HG03135 (cell line): ENCODE measurements around the gene ZNF132.
A peak's percentile ranks its signal among the peaks of the same experiment; 100 is the strongest.
"Not testable (repeated sequence)": the region's sequence is repeated elsewhere in the genome, so short reads cannot be mapped to it uniquely, and the experiment has no call there.

Experiments
- ATAC-seq: cut with Tn5 transposase; IDR thresholded peaks from one replicate; pipeline ENCODE4 v1.9.1; 2021; ENCODE audit warnings: mild to moderate bottlenecking, moderate library complexity; ENCODE audit not compliant: unreplicated experiment

Gene ZNF132

DNA sequence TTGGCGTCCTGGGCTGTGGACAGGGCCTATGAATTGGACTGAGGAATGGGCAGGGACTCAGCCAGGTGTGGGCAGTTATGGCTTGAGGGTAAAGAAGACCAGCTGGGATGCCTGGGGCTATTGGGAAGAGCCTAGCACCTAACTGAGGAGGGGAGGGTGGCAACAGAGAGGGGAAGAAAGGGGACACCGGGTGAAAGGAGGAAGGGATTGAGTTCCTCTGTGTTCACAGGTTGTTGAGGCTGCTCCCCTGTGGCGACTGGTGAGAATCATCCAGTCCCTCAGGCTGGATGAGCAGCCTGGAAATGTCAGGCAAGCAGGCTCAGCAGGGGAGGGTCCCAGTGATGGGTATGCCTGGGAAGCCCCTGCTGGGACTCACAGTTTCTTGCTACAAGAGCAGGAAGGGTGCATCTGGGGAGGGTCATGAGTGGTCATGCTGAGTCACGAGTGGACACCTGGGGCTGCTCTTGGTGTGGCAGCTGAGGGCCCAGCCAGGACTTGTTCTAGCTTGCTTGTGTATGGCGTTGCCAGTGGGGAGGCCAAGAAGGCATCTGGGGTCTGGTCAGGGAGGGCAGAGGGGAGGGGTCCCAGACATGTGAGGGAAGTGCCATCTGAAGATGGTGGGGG is 28.4 kb upstream of the ZNF132 start:
- no peak for ATAC-seq

DNA sequence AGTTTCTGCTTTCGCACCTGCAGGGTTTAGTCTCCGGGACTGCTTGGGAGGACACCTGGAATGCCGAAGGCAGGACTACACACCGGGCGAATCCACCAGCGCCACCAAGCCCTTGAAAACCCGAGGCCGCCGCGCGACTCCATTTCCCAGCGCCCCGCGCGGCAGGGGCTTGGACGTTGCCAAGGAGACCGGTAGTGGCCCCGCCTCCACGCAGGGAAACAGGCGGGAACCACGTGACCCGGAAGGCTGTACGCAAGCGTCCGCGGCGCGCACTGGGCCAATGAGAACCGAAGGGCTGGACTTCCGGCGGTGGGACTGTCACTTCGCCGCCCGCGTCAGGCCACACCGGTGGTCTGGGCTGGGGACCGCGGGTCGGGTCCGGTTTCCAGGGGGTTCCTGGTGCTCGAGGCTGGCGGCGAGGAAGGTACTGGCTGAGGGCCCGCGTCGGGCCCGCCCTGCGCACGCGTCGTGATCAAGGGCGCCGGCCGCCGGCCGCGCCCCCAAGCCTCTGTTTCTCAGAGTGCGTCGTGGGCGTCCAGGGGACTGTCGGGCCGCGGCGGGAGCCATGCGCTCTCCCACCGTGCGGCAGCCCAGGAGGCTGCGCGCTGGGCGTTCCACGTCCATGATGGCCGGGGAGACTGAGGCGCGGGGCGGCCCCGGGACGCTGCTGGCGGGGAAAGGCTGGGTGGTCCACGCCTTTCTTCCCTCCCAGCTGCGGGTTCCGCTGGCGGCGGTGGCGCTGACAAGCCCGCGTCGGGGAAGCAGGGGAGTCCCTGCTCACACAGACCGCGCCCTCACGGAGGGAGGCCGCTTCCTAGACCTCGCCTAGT is 27.0 kb upstream of the ZNF132 start, which contains the start of gene ZNF324:
Gene ZNF324, plus strand, starts transcription at position 321 of the 830 bp plus-strand sequence. CDS start 2,106 bp downstream, outside the sequence.
- ATAC-seq = peak; percentile 84

- peak; percentile 23 for ATAC-seq
Observed at GRCh38 chr19:58466089-58466759, 26.3 kb upstream of the ZNF132 start.

DNA sequence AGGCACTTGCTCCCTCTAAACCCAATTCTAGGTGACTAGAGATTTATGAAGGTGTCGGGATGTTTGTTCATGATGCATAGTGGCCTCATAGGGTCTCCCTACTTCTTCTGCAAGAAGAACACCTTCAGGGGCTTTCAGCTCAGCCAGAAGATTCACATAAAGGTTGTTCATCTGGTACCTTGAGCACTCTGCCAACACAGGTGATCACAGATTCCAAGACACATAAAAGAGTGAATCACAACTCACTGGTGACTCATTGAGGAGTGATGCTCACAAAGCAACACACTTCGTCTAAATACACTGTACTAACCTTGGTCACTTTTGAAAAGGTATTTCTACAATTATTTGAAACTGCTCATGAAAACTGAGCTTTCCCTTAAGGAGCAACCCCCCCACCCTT is 20.1 kb upstream of the ZNF132 start:
- ATAC-seq = no peak

DNA sequence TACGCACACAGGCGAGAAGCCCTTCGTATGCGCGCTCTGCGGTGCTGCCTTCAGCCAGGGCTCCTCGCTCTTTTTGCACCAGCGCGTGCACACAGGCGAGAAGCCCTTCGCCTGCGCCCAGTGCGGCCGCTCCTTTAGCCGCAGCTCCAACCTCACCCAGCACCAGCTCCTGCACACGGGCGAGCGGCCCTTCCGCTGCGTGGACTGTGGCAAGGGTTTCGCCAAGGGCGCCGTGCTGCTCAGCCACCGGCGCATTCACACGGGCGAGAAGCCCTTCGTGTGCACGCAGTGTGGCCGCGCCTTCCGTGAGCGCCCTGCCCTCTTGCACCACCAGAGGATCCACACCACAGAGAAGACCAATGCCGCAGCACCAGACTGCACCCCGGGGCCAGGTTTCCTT is 16.2 kb upstream of the ZNF132 start:
- ATAC-seq = no peak

DNA sequence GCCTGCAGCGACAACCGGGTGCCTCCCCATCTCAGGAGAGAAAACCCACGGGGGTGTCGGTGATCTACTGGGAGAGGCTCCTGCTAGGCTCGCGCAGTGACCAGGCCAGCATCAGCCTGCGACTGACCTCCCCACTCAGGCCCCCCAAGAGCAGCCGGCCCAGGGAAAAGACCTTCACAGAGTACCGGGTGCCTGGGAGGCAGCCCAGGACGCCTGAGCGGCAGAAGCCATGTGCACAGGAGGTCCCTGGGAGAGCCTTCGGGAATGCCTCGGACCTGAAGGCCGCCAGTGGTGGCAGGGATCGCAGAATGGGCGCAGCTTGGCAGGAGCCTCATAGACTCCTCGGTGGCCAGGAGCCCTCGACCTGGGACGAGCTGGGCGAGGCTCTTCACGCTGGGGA is 15.4 kb upstream of the ZNF132 start:
- no peak for ATAC-seq

DNA sequence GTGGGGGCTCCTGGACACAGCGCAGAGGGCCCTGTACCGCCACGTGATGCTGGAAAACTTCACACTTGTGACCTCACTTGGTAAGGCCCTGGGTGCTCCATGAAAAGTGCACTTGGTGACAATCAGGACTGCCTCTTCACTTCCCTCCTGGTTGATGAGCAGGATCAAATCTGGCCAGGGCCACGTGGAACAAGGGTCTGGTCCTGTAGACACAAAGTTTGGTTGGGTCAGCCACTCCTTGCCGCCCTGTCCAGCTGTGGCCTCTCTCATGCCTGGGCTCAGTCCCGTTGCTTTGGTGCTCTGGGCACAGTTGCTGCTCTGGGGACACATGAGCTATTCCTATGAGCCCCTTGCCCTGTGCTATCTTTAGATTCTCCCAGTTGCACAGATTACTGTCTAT is 13.8 kb upstream of the ZNF132 start:
- ATAC-seq = no peak

DNA sequence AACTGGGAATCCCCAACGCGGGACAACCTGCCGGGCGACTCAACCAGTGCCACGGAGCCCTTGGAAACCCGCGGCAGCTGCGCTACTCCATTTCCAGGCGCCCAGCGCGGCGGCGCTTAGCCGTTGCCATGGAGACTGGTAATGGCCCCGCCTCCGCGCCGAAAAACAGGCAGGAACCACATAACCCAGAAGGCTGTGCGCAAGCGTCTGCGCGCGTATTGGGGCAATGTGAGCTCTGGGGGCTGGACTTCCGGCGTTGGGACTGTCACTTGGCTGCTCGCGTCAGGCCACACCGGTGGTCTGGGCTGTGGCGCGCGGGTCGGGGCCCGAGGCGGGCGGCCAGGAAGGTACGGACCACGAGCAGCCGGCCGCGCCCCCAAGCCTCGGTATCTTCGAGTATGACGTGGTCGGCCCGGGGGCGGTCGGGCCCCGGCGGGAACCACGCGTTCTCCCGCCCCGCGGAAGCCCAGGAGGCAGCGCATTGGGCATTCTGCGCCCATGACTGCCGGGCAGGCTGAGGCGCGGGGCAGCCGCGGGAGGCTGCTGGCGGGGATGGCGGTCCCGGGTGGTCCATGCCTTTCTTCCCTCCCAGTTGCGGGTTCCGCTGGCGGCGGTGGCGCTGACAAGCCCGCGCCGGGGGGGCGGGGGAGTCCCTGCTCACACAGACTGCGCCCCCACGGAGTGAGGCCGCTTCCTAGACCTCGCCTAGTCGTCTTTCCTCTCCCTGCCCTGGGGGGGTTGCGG is 11.6 kb upstream of the ZNF132 start, which contains the start of gene ZNF324B:
Gene ZNF324B, plus strand, starts transcription at position 265 of the 744 bp plus-strand sequence. CDS start 2,080 bp downstream, outside the sequence.
- peak; percentile 92 for ATAC-seq

- peak; percentile 9 for ATAC-seq
Observed at GRCh38 chr19:58450856-58451357, 11.0 kb upstream of the ZNF132 start.

GRCh38 chr19:58449980-58450379 is 10.0 kb upstream of the ZNF132 start:
- not testable (repeated sequence) for ATAC-seq

DNA sequence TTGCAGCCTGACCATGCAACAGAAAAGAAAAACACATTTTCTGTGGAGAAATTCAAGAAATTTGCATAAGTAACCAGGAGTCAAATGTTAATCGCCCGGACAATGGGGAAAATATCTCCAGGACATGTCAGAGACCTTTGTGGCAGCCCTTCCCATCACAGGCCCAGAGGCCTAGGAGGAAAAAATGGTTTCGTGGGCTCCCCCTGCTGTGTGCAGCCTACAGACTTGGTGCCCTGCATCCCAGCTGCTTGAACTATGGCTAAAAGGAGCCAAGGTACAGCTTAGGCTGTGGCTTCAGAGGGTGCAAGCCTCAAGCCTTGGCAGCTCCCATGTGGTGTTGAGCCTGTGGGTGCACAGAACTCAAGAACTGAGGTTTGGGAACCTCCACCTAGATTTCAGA is 8.9 kb upstream of the ZNF132 start:
- ATAC-seq = not testable (repeated sequence)

DNA sequence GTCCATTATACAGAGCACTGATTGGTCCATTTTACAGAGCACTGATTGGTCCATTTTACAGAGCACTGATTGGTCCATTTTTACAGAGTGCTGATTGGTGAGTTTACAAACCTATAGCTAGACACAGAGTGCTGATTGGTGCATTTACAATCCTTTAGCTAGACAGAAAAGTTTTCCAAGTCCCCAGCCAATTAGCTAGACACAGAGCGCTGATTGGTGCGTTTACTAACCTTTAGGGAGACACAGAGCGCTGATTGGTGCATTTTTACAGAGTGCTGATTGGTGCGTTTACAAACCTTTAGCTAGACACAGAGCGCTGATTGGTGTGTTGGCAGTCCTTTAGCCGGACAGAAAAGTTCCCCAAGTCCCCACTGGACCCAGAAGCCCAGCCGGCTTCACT is 3.0 kb upstream of the ZNF132 start:
- ATAC-seq = not testable (repeated sequence)

DNA sequence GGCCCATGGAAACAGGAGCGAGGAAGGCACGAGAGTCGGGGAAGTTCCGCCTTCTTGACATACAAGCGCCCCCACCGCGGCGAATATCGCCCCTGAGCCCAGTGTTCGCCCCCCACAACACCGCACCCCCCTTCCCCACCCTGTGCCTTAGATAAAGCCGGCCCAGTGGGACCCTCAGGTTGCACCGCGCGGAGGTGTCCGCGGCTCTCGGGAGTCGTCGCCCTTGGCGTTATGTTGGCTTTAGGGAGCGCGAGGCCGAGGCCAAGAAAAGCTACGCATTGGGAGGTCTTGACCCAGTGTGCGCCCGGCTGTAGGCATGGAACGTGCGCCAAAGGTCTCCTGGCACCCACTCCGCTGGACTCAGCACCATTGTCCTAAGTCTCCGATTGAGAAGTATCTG is 603 bp upstream of the ZNF132 start:
- ATAC-seq = no peak

DNA sequence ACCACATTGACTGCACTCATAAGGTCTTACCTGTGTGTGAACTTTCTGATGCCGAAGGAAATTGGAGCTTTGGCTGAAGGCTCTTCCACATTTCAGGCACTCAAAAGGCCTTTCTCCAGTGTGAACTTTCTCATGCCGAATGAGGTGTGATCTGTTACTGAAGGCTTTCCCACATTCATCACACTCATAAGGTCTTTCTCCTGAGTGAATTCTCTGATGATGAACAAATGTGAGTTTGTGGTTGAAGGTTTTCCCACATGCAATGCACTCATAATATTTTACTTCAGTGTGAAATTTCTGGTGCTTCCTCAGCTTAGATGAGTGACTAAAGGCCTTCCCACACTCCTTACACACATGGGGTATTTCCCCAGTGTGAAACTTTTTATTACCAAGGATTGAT is 5.7 kb downstream of the ZNF132 start:
- ATAC-seq = no peak

DNA sequence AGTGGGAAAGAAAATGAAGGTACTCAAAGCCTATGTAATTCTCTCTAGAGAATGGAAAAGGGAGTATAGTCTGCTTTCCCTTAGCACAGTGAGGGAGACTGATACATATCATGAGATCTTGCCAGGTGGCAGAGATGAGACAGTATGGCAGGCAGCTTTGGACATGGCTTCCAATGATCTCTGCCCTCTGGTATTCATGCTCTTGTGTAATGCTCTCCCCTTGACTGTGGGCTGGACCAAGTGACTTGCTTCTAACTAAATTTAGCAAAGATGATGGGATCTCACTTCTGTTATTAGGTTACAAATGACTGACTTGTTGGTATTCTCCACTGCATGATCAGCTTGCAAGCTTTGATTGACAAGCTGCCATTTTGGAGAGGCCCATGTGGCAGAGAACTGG is 10.2 kb downstream of the ZNF132 start:
- no peak for ATAC-seq

- no peak for ATAC-seq
Observed at GRCh38 chr19:58428617-58429016, 11.3 kb downstream of the ZNF132 start.

DNA sequence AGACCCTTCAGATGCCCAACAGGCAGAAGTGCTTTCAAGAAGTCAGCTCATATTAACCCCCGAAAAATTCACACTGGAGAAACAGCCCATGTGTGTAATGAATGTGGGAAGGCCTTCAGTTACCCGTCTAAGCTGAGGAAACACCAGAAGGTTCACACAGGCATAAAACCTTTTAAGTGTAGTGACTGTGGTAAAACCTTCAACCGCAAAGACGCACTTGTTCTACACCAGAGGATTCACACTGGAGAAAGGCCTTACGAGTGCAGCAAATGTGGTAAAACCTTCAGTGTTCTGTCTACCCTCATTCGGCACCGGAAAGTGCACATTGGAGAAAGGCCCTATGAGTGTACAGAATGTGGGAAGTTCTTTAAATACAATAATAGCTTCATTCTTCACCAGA is 22.9 kb downstream of the ZNF132 start:
- ATAC-seq = no peak

- no peak for ATAC-seq
Observed at GRCh38 chr19:58416604-58417003, 23.3 kb downstream of the ZNF132 start.

GRCh38 chr19:58409010-58409790 is 30.8 kb downstream of the ZNF132 start:
- peak; percentile 7 for ATAC-seq
